Measurements from ENCODE around the gene STH. TPM values are rescaled to one million over a fixed set of nuclear protein-coding genes. Genes with fewer than 3 reads are reported as not detected.

The STH gene
- polyA plus RNA-seq, 1 donor (not counting 4 experiments of a cell fraction or from before 2014, with no cell fraction given) = not detected

DNA sequence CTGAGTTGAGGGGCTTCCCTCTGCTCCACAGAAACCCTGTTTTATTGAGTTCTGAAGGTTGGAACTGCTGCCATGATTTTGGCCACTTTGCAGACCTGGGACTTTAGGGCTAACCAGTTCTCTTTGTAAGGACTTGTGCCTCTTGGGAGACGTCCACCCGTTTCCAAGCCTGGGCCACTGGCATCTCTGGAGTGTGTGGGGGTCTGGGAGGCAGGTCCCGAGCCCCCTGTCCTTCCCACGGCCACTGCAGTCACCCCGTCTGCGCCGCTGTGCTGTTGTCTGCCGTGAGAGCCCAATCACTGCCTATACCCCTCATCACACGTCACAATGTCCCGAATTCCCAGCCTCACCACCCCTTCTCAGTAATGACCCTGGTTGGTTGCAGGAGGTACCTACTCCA lies 26.0 kb downstream of the STH start:
- no peak overlapping the region for H3K4me3 ChIP-seq (ENCODE audit: control insufficient read depth in 2 of 3, extremely low read depth in 1 of 3, insufficient read depth in 2 of 3, low read depth in 1 of 3, low read length in 3 of 3)
- H3K79me2 ChIP-seq (ENCODE audit: control insufficient read depth, insufficient read depth, low read length) = no peaks in the 10 kb centered on the region
- no peak overlapping the region for H2AFZ ChIP-seq (ENCODE audit: control insufficient read depth, low read length)
- H3K27me3 ChIP-seq (ENCODE audit: control insufficient read depth, extremely low read depth, insufficient read depth, low read length) = no peaks in the 10 kb centered on the region
- dilution Hi-C loops (cut with MboI; ENCODE audit: extremely low pct_ligation_motif_present, low sequenced_read_pairs) = no loop called here
- no peak overlapping the region for H3K27ac ChIP-seq (ENCODE audit: control insufficient read depth, insufficient read depth, low read length)
- no peaks in the 10 kb centered on the region for H3K9me3 ChIP-seq (ENCODE audit: control insufficient read depth, low read depth, low read length)
- peaks cover 4 to 12% of the 10 kb centered on the region in 2 experiments for H3K36me3 ChIP-seq (ENCODE audit: control insufficient read depth in 2 of 2, extremely low read depth in 1 of 2, insufficient read depth in 2 of 2, low read length in 2 of 2)
- H3K9me1 ChIP-seq (ENCODE audit: control insufficient read depth, extremely low read depth, insufficient read depth, low read length) = no peaks in the 10 kb centered on the region
- H4K20me1 ChIP-seq (ENCODE audit: control insufficient read depth, extremely low read depth, insufficient read depth, low read length) = no peaks in the 10 kb centered on the region
- no peak for FAIRE-seq
- no peak for DNase-seq (ENCODE audit: low read depth, low spot score)
- H3K9ac ChIP-seq (ENCODE audit: control insufficient read depth, extremely low read depth, insufficient read depth, low read length) = no peak overlapping the region
- H3K4me1 ChIP-seq (ENCODE audit: control insufficient read depth, extremely low read depth, insufficient read depth, low read length) = no peaks in the 10 kb centered on the region
- no peak overlapping the region for H3K4me2 ChIP-seq (ENCODE audit: control insufficient read depth, extremely low read depth, insufficient read depth, low read depth, low read length)
- no peak for TF ChIP-seq EZH2 (IDR thresholded peaks at IDR 0.05; ENCODE audit: low read length)
- TF ChIP-seq, protein P1, sequence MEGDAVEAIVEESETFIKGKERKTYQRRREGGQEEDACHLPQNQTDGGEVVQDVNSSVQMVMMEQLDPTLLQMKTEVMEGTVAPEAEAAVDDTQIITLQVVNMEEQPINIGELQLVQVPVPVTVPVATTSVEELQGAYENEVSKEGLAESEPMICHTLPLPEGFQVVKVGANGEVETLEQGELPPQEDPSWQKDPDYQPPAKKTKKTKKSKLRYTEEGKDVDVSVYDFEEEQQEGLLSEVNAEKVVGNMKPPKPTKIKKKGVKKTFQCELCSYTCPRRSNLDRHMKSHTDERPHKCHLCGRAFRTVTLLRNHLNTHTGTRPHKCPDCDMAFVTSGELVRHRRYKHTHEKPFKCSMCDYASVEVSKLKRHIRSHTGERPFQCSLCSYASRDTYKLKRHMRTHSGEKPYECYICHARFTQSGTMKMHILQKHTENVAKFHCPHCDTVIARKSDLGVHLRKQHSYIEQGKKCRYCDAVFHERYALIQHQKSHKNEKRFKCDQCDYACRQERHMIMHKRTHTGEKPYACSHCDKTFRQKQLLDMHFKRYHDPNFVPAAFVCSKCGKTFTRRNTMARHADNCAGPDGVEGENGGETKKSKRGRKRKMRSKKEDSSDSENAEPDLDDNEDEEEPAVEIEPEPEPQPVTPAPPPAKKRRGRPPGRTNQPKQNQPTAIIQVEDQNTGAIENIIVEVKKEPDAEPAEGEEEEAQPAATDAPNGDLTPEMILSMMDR (optimal IDR thresholded peaks at IDR 0.05 in 1 of 3, IDR thresholded peaks at IDR 0.05 in 1 of 3, conservative IDR thresholded peaks at IDR 0.05 in 1 of 3; ENCODE audit: extremely low read depth in 1 of 3, insufficient read depth in 2 of 3, low read length in 3 of 3) = no peak

DNA sequence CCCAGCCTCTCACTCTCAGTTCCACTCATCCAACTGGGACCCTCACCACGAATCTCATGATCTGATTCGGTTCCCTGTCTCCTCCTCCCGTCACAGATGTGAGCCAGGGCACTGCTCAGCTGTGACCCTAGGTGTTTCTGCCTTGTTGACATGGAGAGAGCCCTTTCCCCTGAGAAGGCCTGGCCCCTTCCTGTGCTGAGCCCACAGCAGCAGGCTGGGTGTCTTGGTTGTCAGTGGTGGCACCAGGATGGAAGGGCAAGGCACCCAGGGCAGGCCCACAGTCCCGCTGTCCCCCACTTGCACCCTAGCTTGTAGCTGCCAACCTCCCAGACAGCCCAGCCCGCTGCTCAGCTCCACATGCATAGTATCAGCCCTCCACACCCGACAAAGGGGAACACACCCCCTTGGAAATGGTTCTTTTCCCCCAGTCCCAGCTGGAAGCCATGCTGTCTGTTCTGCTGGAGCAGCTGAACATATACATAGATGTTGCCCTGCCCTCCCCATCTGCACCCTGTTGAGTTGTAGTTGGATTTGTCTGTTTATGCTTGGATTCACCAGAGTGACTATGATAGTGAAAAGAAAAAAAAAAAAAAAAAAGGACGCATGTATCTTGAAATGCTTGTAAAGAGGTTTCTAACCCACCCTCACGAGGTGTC lies 26.6 kb downstream of the STH start:
- H3K4me1 ChIP-seq (ENCODE audit: control insufficient read depth, extremely low read depth, insufficient read depth, low read length) = no peaks in the 10 kb centered on the region
- no peaks in the 10 kb centered on the region for H3K27me3 ChIP-seq (ENCODE audit: control insufficient read depth, extremely low read depth, insufficient read depth, low read length)
- H4K20me1 ChIP-seq (ENCODE audit: control insufficient read depth, extremely low read depth, insufficient read depth, low read length) = no peaks in the 10 kb centered on the region
- no peak overlapping the region for H3K4me3 ChIP-seq (ENCODE audit: control insufficient read depth in 2 of 3, extremely low read depth in 1 of 3, insufficient read depth in 2 of 3, low read depth in 1 of 3, low read length in 3 of 3)
- H3K9me1 ChIP-seq (ENCODE audit: control insufficient read depth, extremely low read depth, insufficient read depth, low read length) = no peaks in the 10 kb centered on the region
- H3K36me3 ChIP-seq (ENCODE audit: control insufficient read depth in 2 of 2, extremely low read depth in 1 of 2, insufficient read depth in 2 of 2, low read length in 2 of 2) = peaks cover 4 to 12% of the 10 kb centered on the region in 2 experiments
- TF ChIP-seq, protein P1 (optimal IDR thresholded peaks at IDR 0.05 in 1 of 3, IDR thresholded peaks at IDR 0.05 in 1 of 3, conservative IDR thresholded peaks at IDR 0.05 in 1 of 3; ENCODE audit: extremely low read depth in 1 of 3, insufficient read depth in 2 of 3, low read length in 3 of 3) = no peak
- TF ChIP-seq EZH2 (IDR thresholded peaks at IDR 0.05; ENCODE audit: low read length) = no peak
- dilution Hi-C loops (cut with MboI; ENCODE audit: extremely low pct_ligation_motif_present, low sequenced_read_pairs) = no loop called here
- H3K9me3 ChIP-seq (ENCODE audit: control insufficient read depth, low read depth, low read length) = no peaks in the 10 kb centered on the region
- no peak for FAIRE-seq
- DNase-seq (ENCODE audit: low read depth, low spot score) = no peak
- H3K79me2 ChIP-seq (ENCODE audit: control insufficient read depth, insufficient read depth, low read length) = no peaks in the 10 kb centered on the region
- H2AFZ ChIP-seq (ENCODE audit: control insufficient read depth, low read length) = no peak overlapping the region
- no peak overlapping the region for H3K9ac ChIP-seq (ENCODE audit: control insufficient read depth, extremely low read depth, insufficient read depth, low read length)
- H3K27ac ChIP-seq (ENCODE audit: control insufficient read depth, insufficient read depth, low read length) = no peak overlapping the region
- no peak overlapping the region for H3K4me2 ChIP-seq (ENCODE audit: control insufficient read depth, extremely low read depth, insufficient read depth, low read depth, low read length)
